HG03378 (cell line): Measurements from ENCODE around the gene ARHGEF12.

Experiments
- ATAC-seq: cut with Tn5 transposase; IDR thresholded peaks from one replicate; pipeline ENCODE4 v1.9.1; 2021; ENCODE audit warnings: mild to moderate bottlenecking, moderate library complexity; ENCODE audit not compliant: unreplicated experiment

Gene ARHGEF12

GRCh38 chr11:120409655-120410054 is 73.4 kb downstream of the ARHGEF12 start:
- no peak for ATAC-seq

GRCh38 chr11:120410622-120411380 is 74.6 kb downstream of the ARHGEF12 start:
- no peak for ATAC-seq

GRCh38 chr11:120413480-120413879 is 77.3 kb downstream of the ARHGEF12 start:
- ATAC-seq, result no peak

- ATAC-seq, result no peak
Observed at GRCh38 chr11:120420572-120420971, 84.4 kb downstream of the ARHGEF12 start.

- ATAC-seq, result no peak
Observed at GRCh38 chr11:120424185-120424969, 88.2 kb downstream of the ARHGEF12 start.

- no peak for ATAC-seq
Observed at GRCh38 chr11:120424970-120425332, 88.7 kb downstream of the ARHGEF12 start.

- ATAC-seq, result no peak
Observed at GRCh38 chr11:120425527-120425926, 89.3 kb downstream of the ARHGEF12 start.

- no peak for ATAC-seq
Observed at GRCh38 chr11:120430146-120430545, 93.9 kb downstream of the ARHGEF12 start.

GRCh38 chr11:120431633-120432032 is 95.4 kb downstream of the ARHGEF12 start:
- no peak for ATAC-seq

- ATAC-seq, result no peak
Observed at GRCh38 chr11:120432056-120433018, 96.1 kb downstream of the ARHGEF12 start.

GRCh38 chr11:120441592-120441991 is 105.4 kb downstream of the ARHGEF12 start:
- no peak for ATAC-seq

GRCh38 chr11:120442031-120442430 is 105.8 kb downstream of the ARHGEF12 start:
- ATAC-seq, result no peak

GRCh38 chr11:120446802-120447201 is 110.6 kb downstream of the ARHGEF12 start:
- ATAC-seq, result no peak

GRCh38 chr11:120448240-120448639 is 112.0 kb downstream of the ARHGEF12 start:
- no peak for ATAC-seq

- no peak for ATAC-seq
Observed at GRCh38 chr11:120455487-120455886, 119.3 kb downstream of the ARHGEF12 start.

- ATAC-seq, result no peak
Observed at GRCh38 chr11:120457996-120458395, 121.8 kb downstream of the ARHGEF12 start.

- no peak for ATAC-seq
Observed at GRCh38 chr11:120462825-120463224, 126.6 kb downstream of the ARHGEF12 start.

- ATAC-seq, result no peak
Observed at GRCh38 chr11:120465921-120466534, 129.8 kb downstream of the ARHGEF12 start.

GRCh38 chr11:120467627-120468026 is 131.4 kb downstream of the ARHGEF12 start:
- no peak for ATAC-seq

GRCh38 chr11:120471131-120471530 is 134.9 kb downstream of the ARHGEF12 start:
- no peak for ATAC-seq

- ATAC-seq, result no peak
Observed at GRCh38 chr11:120471994-120472393, 135.8 kb downstream of the ARHGEF12 start.
